ENCODE data around the gene RNF144A.

DNA sequence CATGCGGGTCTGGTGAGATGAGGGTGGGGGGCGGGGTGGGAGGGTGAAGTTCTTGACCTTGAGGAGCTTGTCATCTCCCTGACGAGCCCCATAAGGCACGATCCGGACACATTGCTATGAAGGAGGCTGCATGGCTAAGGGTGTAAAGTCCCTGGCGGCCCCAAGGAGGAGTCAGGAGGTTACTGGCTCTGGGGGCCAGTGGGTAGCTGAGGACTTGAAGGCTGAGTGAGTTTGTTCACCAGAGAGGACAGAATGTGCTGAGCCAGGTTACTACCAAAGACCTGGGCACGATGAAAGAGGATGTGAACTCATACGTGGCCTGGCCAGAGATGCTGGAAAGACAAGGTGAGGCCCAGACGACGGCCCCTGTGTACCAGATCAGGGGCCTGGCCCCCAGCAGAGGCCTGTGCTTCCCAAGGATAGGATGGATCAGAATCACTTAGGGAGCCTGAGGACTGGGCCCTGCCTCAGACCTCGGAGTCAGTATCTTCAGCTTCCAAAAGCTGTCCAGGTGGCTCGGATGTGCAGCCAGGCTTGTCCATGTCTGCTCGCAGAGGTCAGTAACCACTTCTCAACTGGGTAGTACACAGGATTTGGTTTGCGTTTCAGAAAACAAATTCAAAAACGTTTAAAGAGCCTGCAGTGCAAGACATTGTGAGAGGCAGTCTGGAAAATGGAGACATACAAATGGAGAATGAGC, 110.9 kb downstream of the RNF144A start:
- TF ChIP-seq, protein P1, sequence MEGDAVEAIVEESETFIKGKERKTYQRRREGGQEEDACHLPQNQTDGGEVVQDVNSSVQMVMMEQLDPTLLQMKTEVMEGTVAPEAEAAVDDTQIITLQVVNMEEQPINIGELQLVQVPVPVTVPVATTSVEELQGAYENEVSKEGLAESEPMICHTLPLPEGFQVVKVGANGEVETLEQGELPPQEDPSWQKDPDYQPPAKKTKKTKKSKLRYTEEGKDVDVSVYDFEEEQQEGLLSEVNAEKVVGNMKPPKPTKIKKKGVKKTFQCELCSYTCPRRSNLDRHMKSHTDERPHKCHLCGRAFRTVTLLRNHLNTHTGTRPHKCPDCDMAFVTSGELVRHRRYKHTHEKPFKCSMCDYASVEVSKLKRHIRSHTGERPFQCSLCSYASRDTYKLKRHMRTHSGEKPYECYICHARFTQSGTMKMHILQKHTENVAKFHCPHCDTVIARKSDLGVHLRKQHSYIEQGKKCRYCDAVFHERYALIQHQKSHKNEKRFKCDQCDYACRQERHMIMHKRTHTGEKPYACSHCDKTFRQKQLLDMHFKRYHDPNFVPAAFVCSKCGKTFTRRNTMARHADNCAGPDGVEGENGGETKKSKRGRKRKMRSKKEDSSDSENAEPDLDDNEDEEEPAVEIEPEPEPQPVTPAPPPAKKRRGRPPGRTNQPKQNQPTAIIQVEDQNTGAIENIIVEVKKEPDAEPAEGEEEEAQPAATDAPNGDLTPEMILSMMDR (IDR thresholded peaks at IDR 0.05) = no peak
- no peak for TF ChIP-seq POLR2AphosphoS5 (IDR thresholded peaks at IDR 0.05)

Data from stomach (tissue), 4 donors.